Fibroblast of lung (primary cell): ENCODE measurements around the gene BID. TPM values are rescaled to one million over a fixed set of nuclear protein-coding genes. Genes with fewer than 3 reads are reported as not detected.
"Not testable (repeated sequence)": the region's sequence is repeated elsewhere in the genome, so short reads cannot be mapped to it uniquely, and the experiment has no call there.

Experiments
- DNase-seq, 2 donors: peaks; one replicate each; pipeline versions ENCODE4 v3.0.0 to v3.0.0-alpha.2; 2010; ENCODE audit warnings: low read depth in 2 of 2
- H2AFZ ChIP-seq: 2 replicates; pipeline ENCODE4 v1.5.1; 2012; ENCODE audit warnings: low read length, control low read depth, inconsistent platforms
- H3K27ac ChIP-seq: 2 replicates; pipeline ENCODE4 v1.5.1; 2011; ENCODE audit warnings: low read length, control low read depth; ENCODE audit not compliant: insufficient read depth
- H3K27me3 ChIP-seq: 2 replicates; pipeline ENCODE4 v1.5.1; 2011; ENCODE audit warnings: mild to moderate bottlenecking, low read length; ENCODE audit not compliant: control insufficient read depth, insufficient read depth
- H3K36me3 ChIP-seq: 2 replicates; pipeline ENCODE4 v1.5.1; 2011; ENCODE audit warnings: low read length; ENCODE audit not compliant: control insufficient read depth, insufficient read depth
- H3K4me1 ChIP-seq: 2 replicates; pipeline ENCODE4 v1.5.1; 2011; ENCODE audit warnings: low read length; ENCODE audit not compliant: control insufficient read depth, insufficient read depth; ENCODE audit errors: extremely low read depth
- H3K4me2 ChIP-seq: 2 replicates; pipeline ENCODE4 v1.5.1; 2011; ENCODE audit warnings: low read length, control low read depth; ENCODE audit not compliant: insufficient read depth; ENCODE audit errors: extremely low read depth
- H3K4me3 ChIP-seq, 4 experiments: fragments of 200-600 bp in 1 of 4; sonication (generic) in 1 of 4; replicated peaks in 1 of 4; 2 replicates each; pipeline ENCODE4 v1.5.1; 2011 to 2016; ENCODE audit warnings: low read length in 4 of 4, low read depth in 3 of 4, mild to moderate bottlenecking in 3 of 4, control low read depth in 2 of 4, inconsistent platforms in 1 of 4, mixed read lengths in 1 of 4; ENCODE audit not compliant: insufficient read depth in 1 of 4; ENCODE audit errors: control extremely low read depth in 1 of 4
- H3K79me2 ChIP-seq: 2 replicates; pipeline ENCODE4 v1.5.1; 2012; ENCODE audit warnings: mild to moderate bottlenecking, low read length, inconsistent platforms; ENCODE audit not compliant: control insufficient read depth, insufficient read depth
- H3K9ac ChIP-seq: 2 replicates; pipeline ENCODE4 v1.5.1; 2011; ENCODE audit warnings: mild to moderate bottlenecking, low read length, control low read depth; ENCODE audit not compliant: insufficient read depth
- H3K9me3 ChIP-seq: 2 replicates; pipeline ENCODE4 v1.5.1; 2012; ENCODE audit warnings: low read depth, low read length; ENCODE audit not compliant: control insufficient read depth, insufficient read depth
- H4K20me1 ChIP-seq: 2 replicates; pipeline ENCODE4 v1.5.1; 2011; ENCODE audit warnings: low read length; ENCODE audit not compliant: control insufficient read depth, insufficient read depth; ENCODE audit errors: extremely low read depth
- CTCF ChIP-seq, 2 donors: IDR thresholded peaks in 1 of 2; conservative IDR thresholded peaks in 1 of 2; 1 replicate in 1 of 2; 2 replicates in 1 of 2; pipeline ENCODE4 v1.5.1; 2011 to 2012; ENCODE audit warnings: low read length in 2 of 2, control low read depth in 1 of 2, inconsistent platforms in 1 of 2, low read depth in 1 of 2, mild to moderate bottlenecking in 1 of 2
- EZH2 ChIP-seq: IDR thresholded peaks from 2 replicates; pipeline ENCODE4 v1.5.1; 2012; ENCODE audit warnings: low read length, control low read depth, mild to moderate bottlenecking; ENCODE audit errors: missing control alignments
- polyA plus RNA-seq, 2 donors: library from polyadenylated mRNA; depleted of rRNA in 1 of 2; stranded (reverse) in 1 of 2; unstranded in 1 of 2; fragments of >200 nt; gene quantifications; 2 replicates each; pipeline ENCODE4 v1.2.1, GENCODE V29; 2011 to 2012; ENCODE audit warnings: missing spikeins in 1 of 2
- total RNA-seq: library from RNA; depleted of rRNA; stranded (reverse); fragments of >200 nt; gene quantifications from 2 replicates; pipeline ENCODE4 v1.2.1, GENCODE V29; 2014

BID gene
- total and polyA plus RNA-seq, 2 donors (not counting 1 experiment from before 2014, with no cell fraction given), result 13.4 to 23.4 TPM

GRCh38 chr22:17700778-17701177, 73.5 kb downstream of the BID start:
- no peaks in the 10 kb centered on the region for H3K4me1 ChIP-seq
- no peaks in the 10 kb centered on the region for H3K79me2 ChIP-seq
- H3K27me3 ChIP-seq, result no peaks in the 10 kb centered on the region
- H3K9me3 ChIP-seq, result no peaks in the 10 kb centered on the region
- no peak overlapping the region for H3K4me2 ChIP-seq
- DNase-seq, result no peak
- no peak overlapping the region for H3K4me3 ChIP-seq
- no peak overlapping the region for H3K27ac ChIP-seq
- no peak overlapping the region for H3K9ac ChIP-seq
- H2AFZ ChIP-seq, result no peak overlapping the region
- H4K20me1 ChIP-seq, result no peaks in the 10 kb centered on the region
- TF ChIP-seq EZH2 (no peak), CTCF (conservative IDR thresholded peaks at IDR 0.05 in 1 of 2, IDR thresholded peaks at IDR 0.05 in 1 of 2; ENCODE audit: low read depth in 1 of 2, low read length in 2 of 2) (no peak)
- no peaks in the 10 kb centered on the region for H3K36me3 ChIP-seq

- Histone ChIP-seq H3K4me1 (no peaks in the 10 kb centered on the region), H3K9me3 (no peaks in the 10 kb centered on the region), H3K9ac (no peak overlapping the region), H4K20me1 (no peaks in the 10 kb centered on the region), H3K27ac (no peak overlapping the region), H2AFZ (no peak overlapping the region), H3K36me3 (no peaks in the 10 kb centered on the region), H3K27me3 (no peaks in the 10 kb centered on the region), H3K4me3 (no peak overlapping the region), H3K79me2 (no peaks in the 10 kb centered on the region), H3K4me2 (no peak overlapping the region)
- no peak for DNase-seq
- TF ChIP-seq CTCF (conservative IDR thresholded peaks at IDR 0.05 in 1 of 2, IDR thresholded peaks at IDR 0.05 in 1 of 2; ENCODE audit: low read depth in 1 of 2, low read length in 2 of 2) (no peak), EZH2 (no peak)
Observed at GRCh38 chr22:17699696-17700340, 74.5 kb downstream of the BID start.

GRCh38 chr22:17698948-17699347, 75.3 kb downstream of the BID start:
- Histone ChIP-seq H3K4me3 (no peak overlapping the region), H3K36me3 (no peaks in the 10 kb centered on the region), H3K4me1 (no peaks in the 10 kb centered on the region), H3K79me2 (no peaks in the 10 kb centered on the region), H3K9ac (no peak overlapping the region), H2AFZ (no peak overlapping the region), H4K20me1 (no peaks in the 10 kb centered on the region), H3K27me3 (no peaks in the 10 kb centered on the region), H3K9me3 (no peaks in the 10 kb centered on the region), H3K4me2 (no peak overlapping the region), H3K27ac (no peak overlapping the region)
- TF ChIP-seq CTCF (conservative IDR thresholded peaks at IDR 0.05 in 1 of 2, IDR thresholded peaks at IDR 0.05 in 1 of 2; ENCODE audit: low read depth in 1 of 2, low read length in 2 of 2) (no peak), EZH2 (no peak)
- DNase-seq, result no peak

GRCh38 chr22:17698276-17698675, 76.0 kb downstream of the BID start:
- not testable (repeated sequence) for H3K36me3 ChIP-seq, H4K20me1 ChIP-seq, H3K9me3 ChIP-seq, H2AFZ ChIP-seq, H3K9ac ChIP-seq, H3K79me2 ChIP-seq, H3K4me3 ChIP-seq, H3K4me1 ChIP-seq, H3K4me2 ChIP-seq, H3K27ac ChIP-seq, H3K27me3 ChIP-seq, DNase-seq

DNA sequence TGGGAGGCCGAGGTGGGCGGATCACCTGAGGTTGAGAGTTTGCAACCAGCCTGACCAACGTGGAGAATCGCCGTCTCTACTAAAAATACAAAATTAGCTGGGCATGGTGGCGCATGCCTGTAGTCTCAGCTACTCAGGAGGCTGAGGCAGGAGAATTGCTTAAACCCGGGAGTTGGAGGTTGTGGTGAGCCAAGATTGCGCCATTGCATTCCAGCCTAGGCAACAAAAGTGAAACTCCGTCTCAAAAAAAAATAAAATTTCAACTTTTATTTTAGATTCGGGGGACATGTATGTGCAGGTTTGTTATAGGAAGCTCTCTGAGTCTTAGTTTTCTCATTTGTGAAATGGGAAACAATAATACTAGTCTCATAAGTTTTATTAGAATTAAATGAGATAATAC, 77.1 kb downstream of the BID start:
- H3K4me1 ChIP-seq, H3K36me3 ChIP-seq, H3K27me3 ChIP-seq, H3K79me2 ChIP-seq, H4K20me1 ChIP-seq, H3K4me3 ChIP-seq, H3K4me2 ChIP-seq, H2AFZ ChIP-seq, DNase-seq, H3K9me3 ChIP-seq, H3K27ac ChIP-seq, H3K9ac ChIP-seq: not testable (repeated sequence)
